Fibroblast of upper back skin (primary cell): ENCODE results near the gene ABCB6.
"Not testable (repeated sequence)": the region's sequence is repeated elsewhere in the genome, so short reads cannot be mapped to it uniquely, and the experiment has no call there.

Experiments
- DNase-seq: peaks from one replicate; pipeline ENCODE4 v3.0.0-alpha.2; 2013

The ABCB6 gene

DNA sequence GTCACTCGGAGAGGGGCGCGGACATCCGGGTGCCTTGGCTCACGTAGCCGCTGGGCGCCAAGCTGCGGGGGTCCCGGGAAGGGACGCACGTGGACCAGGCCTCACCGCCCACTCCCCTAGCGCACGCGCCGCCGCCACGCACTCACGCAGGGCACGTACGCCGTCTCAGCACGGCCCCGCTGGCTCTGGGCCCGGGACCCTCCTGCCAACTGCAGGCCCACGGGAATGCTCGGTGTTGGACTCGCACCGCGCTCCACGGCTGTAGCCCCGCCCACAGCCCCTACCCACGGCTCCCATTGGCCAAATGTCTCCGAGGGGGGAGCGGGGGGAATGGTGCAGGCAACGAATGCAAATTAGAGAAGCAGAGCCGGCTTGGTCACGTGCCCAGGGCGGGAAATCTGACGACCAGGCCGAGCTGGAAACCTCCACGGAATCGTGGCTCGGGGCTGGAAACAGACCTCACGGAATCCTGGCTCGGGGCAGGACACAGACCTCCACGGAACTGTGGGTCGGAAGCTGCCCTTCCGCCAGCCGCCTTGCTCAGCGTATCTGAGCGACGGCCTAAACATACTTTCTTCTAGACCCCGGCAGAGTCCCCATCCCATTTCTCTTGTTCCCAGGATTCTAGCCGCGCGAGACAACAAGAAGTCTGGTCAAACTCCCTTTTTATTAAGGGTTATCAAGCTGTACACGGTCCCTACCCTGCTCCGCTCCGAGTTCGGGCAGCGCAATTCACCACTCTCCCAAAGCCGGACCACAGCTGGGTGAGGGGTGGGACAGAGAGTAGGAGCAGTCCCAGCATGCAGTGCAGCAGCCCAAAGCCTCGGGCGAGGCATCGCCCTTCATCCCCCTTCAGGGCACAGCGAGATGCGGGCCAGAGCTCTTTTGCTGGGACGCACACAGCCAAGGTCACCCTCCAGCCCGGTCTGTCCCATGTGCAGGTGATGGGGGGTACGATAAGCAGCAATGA lies at the start of gene ABCB6:
Gene ABCB6 (minus strand): TSS at position 227 of the 970 bp plus-strand sequence. CDS start 285 bp downstream, outside the sequence.
- DNase-seq: peak; percentile 97

DNA sequence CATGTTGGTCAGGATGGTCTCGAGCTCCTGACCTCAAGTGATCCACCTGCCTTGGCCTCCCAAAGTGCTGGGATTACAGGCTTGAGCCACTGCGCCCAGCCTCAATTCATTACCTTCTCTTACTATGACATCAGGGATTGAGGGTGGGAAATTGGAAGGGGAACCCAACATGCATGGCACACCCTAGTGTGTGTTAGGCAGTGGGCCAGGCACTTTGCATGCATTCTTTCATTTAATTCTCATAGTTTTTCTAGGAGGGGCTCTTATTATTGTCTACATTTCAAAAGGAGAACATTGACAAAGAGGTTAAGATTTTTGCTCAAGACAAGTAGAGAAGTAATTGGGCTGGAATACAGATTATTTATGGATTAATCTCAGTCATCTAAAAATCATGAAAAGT lies 49.5 kb upstream of the ABCB6 start:
- DNase-seq: no peak

DNA sequence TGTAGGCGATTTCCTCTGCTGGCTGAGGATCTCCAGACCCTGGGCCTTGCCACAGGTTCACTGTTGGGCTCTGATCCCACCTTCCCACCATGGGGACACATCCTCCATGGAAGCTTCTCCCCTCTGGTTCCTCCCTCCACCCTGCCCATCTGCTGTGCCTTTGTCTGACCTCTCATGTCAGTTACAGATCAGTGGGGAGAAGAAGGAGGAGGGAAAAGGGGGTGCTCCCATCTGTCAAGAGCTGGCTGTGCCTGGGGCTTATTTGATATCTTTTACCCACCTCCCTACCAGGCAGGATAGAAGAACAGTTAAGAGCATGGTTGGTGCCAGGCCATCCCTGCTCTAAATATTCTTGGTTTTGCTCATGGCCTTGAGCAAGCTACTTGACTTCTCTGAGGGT lies 48.1 kb upstream of the ABCB6 start:
- no peak for DNase-seq

DNA sequence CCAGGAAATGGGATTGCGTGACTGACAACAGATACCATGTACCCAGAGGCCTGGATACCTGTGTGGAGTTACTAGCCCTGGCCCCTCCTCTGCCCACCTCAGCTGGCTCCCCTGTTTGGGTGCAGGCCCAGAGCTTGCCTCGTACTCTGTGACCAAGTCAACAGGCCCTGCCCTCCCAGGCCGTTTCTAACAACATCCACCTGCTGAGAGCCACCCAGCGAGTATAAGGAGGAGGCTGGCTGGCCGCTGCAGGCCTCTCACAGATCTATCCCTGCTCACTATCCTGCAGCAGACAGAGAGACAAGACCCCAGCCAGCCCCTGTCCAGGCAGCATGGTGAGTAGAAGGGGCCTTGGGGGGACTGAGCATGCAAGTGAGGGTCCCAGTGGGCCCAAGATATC lies 47.5 kb upstream of the ABCB6 start:
- DNase-seq: no peak

DNA sequence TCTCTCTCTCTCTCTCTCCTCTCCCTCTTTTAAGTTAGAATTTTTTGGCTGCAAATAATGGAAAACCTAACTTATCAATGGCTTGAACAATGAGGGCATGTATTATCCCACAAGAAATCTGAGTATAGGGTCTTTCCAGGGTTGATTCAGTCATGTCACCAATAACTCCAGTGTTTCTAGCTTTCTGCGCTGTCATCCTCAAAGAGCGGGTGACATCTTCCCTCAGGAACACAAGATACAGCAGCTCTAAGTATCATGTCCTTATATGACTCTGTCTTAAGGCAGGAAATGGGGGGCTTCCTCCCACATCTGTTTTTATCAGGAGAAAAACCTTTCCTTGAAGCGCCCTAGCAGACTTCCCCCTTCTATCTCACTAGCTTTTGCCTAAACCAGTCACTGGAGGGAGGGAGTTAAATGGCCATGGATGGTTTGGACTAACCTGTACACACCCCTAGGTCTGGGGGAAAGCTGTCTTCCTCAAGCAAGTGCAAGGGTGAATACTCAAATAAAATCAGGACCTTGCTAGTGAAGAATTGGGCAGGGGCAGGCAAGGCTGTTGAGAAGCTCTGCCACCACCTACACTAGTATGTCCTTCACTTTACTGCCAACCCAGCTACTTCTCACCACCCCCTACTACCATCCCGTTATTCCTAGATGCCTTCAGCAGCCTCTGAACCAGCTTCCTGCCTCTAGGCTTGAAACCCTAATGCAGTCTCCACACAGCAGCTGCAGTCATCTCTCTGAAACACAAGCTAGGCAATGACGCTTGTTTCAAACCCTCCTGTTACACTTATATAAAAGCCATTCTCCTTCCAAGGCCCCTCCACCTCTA lies 42.5 kb upstream of the ABCB6 start:
- DNase-seq: no peak

- DNase-seq: not testable (repeated sequence)
These were observed 40.2 kb upstream of the ABCB6 start for GRCh38 chr2:219258942-219259341.

GRCh38 chr2:219254590-219255201 lies 35.9 kb upstream of the ABCB6 start:
- no peak for DNase-seq

GRCh38 chr2:219253753-219254589 lies 35.2 kb upstream of the ABCB6 start, which contains the start of gene TUBA4A:
TSS of gene TUBA4A (minus strand) at chr2:219253918. CDS start at chr2:219253858, 60 bp downstream.
- peak; percentile 42 for DNase-seq

GRCh38 chr2:219252900-219253752 lies 34.4 kb upstream of the ABCB6 start, which contains the start of gene TUBA4B:
TSS of gene TUBA4B (plus strand) at chr2:219253243. CDS start at chr2:219253408, 165 bp downstream.
- no peak for DNase-seq

GRCh38 chr2:219252570-219252899 lies 33.8 kb upstream of the ABCB6 start:
- DNase-seq: no peak

- no peak for DNase-seq
These were observed 33.3 kb upstream of the ABCB6 start for GRCh38 chr2:219252084-219252483.

- no peak for DNase-seq
These were observed 32.9 kb upstream of the ABCB6 start for GRCh38 chr2:219251656-219252055.

DNA sequence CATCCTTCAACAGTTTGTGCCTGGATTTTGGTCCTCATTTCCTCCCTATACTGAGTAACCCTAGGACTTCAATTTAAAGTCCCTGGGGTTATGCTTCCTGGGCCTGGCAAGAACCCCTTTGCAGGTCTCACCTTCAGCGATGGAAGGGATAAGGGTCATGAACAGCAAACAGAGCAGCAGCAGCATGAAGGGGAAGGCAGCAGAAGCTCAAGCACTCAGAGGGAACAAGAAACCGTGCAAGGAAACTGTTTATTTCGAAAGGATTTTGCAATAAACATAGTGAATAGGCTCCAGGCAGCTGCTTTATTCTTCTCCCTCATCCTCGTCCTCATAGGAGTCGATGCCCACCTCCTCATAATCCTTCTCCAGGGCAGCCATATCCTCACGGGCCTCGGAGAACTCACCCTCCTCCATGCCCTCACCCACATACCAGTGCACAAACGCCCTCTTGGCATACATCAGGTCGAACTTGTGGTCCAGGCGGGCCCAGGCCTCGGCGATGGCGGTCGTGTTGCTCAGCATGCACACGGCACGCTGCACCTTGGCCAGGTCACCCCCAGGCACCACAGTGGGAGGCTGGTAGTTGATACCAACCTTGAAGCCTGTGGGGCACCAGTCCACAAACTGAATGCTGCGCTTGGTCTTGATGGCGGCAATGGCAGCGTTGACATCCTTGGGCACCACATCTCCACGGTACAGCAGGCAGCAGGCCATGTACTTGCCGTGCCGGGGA lies 31.5 kb upstream of the ABCB6 start:
- no peak for DNase-seq

DNA sequence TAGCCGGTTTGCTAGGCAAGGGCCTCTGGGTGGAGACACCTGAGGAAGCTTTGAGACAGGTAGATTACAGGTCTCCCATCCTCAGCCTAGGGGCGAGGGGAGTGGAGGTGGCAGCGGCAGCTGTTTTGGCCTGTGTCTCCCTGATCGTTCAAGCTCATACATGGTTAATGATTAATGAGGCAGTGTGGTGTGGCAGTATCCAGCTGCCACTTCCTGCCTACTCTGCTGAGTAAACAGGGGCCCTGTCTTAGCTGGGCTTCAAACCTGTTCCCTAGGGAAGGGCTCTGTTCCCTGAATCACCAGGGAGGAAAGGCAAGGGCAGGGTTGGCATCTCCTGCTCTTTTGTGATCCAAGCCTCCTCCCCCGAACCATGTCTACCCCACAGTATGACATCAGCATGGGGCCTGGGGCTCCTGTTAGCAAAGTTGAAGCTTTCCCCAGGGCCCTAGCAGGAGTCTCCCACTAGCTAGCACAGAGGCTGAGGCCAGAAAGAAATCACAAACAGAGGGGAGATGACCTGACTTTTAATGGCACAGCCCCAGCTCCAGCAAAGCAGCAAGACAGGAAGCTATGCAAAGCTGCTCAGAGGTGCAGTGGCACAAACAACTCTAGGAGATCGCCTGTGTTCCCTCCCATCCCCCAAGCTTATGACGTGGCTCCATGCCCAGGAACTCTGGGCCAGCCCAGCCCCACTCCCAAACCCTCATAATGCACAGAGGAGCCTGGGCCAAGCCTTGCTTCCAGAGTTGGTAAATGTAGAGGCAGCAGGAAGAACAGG lies 30.6 kb upstream of the ABCB6 start:
- DNase-seq: peak; percentile 72

GRCh38 chr2:219248845-219249202 lies 30.1 kb upstream of the ABCB6 start:
- DNase-seq: no peak

- DNase-seq: no peak
These were observed 29.2 kb upstream of the ABCB6 start for GRCh38 chr2:219247678-219248642.

- DNase-seq: no peak
These were observed 27.8 kb upstream of the ABCB6 start for GRCh38 chr2:219246559-219246958.

- DNase-seq: no peak
These were observed 27.1 kb upstream of the ABCB6 start for GRCh38 chr2:219245899-219246230.
